ENCODE measurements around the gene TSTD2.
"Not testable (repeated sequence)": the region's sequence is repeated elsewhere in the genome, so short reads cannot be mapped to it uniquely, and the experiment has no call there.

Gene TSTD2

GRCh38 chr9:97581590-97581989 lies 51.6 kb downstream of the TSTD2 start:
- DNase-seq, result not testable (repeated sequence)

DNA sequence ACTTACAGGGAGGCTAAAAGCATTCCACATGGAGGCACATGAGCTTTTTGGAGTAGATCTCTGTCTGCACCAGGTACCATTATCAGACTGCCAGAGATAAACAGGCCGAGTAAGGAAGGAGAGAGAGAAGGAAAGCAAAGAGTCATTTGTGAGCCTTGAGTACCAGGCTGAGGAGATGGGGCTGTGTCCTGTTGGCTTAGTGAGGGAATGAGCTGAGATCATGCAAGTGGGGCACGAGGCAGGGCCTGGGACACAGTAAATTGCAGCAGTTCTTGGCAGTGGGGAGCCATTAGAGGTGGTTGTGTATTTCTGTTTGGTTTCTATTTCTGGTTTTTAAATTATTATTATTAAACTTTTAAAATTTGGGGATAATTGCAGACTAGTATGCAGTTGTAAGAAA lies 53.3 kb downstream of the TSTD2 start:
- DNase-seq, result no peak

DNA sequence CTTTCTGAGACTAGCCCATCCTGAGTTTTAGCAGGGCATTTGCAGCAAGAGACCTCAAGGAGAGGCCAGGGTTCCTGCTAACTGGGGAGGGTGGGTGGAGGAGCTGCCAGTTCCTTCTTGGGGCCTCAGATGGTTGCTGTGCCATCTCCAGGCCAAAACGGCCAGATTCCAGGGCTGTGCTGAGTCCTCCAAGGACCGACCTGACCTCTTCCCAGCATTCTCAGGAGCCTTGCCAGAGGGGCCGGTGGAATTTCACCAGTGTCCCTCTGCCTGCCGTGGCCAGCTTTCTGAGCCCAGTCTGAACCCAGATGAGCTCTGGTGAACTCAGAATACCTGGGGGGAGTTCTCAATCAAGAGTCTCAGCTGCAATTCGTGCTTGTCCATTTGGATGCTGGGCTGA lies 54.3 kb downstream of the TSTD2 start:
- DNase-seq, result no peak

GRCh38 chr9:97577051-97577450 lies 56.1 kb downstream of the TSTD2 start:
- no peak for DNase-seq

DNA sequence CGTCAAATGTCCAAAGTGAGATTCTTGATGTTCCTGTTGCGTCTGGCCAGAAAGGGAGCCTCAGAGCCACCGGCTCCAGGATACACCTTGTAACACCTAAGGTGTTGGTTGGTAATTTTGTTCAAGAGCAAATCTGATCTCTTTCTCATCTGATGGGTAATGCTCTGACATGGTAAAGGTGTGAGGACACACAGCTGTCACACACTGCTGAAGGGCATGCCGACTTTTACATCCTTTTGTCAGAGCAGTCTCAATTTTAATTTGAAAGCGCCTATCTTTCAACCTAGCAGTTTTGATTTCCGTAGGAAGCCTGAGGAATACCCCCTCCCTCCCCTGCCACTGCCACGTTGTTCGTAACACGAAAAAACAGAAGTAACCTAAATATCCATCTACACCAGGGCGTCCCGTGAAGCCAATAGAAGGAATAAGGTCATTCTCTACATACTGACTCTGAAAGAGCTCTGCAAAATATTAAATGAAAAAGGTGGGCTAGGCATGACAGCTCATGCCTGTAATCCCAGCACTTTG lies 57.4 kb downstream of the TSTD2 start:
- no peak for DNase-seq

DNA sequence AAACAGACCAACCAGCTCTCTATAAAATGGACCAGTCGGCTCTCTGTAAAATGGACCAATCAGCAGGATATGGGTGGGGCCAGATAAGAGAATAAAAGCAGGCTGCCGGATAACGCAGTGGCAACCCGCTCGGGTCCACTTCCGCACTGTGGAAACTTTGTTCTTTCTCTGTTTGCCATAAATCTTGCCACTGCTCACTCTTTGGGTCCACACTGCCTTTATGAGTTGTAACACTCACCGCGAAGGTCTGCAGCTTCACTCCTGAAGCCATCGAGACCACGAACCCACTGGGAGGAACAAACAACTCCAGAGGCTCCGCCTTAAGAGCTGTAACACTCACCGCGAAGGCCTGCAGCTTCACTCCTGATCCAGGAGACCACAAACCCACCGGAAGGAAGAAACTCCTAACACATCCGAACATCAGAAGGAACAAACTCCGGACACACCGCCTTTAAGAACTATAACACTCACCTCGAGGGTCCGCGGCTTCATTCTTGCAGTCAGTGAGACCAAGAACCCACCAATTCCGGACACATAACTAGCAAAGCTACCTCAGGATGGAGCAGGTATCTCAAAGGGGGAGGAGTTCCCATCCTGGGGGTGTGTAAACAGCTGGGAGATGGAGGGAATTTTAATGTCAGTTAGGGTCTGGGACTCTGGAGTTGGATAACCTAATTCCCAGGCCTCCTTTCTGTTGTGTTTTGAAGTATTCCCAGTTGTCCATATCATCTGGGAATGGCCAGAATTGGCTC lies 58.1 kb downstream of the TSTD2 start:
- not testable (repeated sequence) for DNase-seq

DNA sequence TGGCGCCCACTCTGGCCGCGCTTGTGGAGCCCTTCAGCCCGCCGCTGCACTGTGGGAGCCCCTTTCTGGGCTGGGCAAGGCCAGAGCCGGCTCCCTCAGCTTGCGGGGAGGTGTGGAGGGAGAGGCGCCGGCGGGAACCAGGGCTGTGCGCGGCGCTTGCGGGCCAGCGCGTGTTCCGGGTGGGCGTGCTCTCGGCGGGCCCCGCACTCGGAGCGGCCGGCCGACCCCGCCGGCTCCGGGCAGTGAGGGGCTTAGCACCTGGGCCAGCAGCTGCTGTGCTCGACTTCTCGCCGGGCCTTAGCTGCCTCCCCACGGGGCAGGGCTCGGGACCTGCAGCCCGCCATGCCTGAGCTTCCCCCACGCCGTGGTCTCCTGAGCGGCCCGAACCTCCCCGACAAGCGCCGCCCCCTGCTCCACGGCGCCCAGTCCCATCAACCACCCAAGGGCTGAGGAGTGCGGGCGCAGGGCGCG lies 59.0 kb downstream of the TSTD2 start:
- not testable (repeated sequence) for DNase-seq

DNA sequence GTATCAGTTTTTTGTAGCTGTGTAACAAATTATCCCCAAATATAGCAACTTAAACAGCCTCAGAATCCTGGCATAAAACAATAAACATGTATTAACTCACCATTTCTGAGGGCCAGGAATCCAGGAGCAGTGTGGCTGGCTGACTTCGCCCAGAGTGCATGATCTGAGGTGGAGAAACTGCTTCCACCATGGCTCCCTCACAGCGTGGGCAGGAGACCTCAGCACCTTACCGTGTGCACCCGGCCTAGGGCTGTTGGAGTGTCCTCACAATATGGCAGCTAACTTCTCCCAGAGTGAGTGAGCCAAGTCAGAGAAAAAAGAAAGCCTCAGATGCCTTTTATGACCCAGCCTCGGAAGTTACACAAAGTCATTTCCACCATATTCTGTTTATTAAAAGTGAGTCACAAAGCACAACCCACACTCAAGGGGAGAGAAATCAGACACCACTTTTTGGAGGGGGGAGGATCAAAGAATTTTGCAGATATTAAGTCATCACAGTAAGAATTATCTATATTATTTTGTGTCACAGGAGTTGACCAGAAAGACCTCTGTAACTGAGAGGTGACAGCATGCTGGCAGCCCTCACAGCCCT lies 59.6 kb downstream of the TSTD2 start:
- DNase-seq, result peak; percentile 16

DNA sequence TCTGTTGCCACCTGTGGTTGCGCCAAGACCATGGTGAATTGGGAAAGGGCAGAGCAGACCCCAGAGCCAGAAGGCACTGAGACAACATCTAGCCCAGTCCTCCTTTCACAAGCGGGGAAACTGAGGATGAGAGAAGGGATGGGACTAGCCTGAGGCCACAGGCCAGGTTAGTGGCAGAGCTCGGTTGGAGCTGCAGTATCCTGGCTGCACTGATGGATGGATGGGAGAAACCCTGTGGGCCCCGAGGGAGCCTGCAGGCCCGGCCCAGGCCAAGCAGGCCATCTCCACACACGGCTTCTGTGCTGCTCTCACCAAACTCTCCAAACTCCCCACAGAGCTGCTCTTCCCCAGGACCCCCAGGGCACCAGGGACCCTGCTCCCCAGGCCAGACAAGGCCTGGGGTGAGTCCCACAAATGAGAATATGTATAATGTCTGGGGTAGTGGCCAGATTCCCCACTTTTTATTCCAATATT lies 60.2 kb downstream of the TSTD2 start:
- DNase-seq, result no peak

DNA sequence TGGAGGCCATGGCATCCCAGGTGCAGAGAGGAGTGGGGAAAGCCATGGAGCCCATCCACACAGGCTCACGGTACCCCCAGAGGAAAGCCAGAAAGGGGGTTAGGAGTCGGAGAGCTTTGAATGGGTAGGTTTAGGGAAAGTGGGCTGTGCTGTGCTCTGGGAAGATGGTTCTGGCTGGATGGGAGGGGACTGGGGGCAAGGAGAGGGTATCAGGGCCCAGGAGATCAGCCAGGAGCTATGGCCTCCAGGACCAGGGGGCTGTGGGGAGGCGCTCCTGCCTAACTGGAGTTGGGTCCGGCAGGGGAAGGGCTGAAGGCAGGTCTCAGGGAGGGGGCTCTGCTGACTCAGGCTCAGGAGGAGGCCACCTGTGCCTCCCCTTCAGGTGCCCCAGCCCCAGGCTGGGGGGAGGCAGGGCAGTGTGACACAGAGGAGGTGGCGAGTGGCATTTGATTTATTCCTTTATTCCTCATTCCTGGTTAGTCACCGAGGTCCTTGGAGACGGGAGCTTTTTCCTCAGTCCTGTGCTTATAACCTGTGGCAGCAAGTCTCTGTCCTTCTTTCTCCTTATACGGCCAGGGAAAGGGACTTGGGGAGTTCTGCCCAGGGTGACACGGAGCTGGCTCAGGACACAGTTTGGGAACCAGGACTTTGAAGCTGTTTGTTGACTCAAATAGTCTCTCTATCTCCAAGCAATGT lies 60.8 kb downstream of the TSTD2 start:
- DNase-seq, result no peak

DNA sequence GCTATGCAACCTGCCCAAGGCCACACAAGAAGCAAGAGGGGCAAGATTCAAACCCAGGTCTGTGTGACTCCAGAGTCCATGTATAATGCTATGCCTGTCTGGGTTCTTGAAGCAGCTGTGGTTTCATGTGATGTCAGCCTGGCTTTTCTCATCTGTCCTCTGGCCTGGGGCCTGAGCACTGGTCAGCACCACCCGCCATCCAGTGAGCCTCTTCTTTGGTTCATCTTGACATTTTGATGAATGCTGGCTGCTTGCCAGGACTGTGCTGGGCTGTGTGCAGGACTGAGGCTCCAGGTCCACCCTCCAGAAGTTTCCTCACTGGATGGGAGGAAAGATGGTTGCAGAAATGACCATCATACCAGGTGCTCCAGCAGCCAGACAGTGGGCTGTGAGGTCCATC lies 61.5 kb downstream of the TSTD2 start:
- no peak for DNase-seq

DNA sequence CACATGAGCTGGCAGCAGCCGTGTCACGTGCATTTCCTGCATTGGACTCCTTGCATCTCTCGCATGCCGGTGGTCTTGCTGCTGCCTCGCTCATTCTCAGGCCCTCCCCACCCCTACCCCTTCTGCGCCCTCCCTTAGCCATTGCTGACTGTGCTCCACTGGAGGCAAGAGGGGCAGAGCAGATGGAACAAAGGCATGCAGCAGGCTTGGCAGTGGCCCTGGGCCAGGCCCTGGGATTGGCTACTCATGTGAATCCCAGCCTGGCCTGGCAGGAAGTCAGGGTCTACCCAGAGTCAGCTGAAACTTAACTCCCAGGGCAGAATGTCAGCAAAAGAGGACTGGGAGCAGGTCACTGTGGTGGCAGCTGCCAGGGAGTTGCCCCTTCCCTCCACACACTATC lies 62.3 kb downstream of the TSTD2 start:
- peak; percentile 10 for DNase-seq

DNA sequence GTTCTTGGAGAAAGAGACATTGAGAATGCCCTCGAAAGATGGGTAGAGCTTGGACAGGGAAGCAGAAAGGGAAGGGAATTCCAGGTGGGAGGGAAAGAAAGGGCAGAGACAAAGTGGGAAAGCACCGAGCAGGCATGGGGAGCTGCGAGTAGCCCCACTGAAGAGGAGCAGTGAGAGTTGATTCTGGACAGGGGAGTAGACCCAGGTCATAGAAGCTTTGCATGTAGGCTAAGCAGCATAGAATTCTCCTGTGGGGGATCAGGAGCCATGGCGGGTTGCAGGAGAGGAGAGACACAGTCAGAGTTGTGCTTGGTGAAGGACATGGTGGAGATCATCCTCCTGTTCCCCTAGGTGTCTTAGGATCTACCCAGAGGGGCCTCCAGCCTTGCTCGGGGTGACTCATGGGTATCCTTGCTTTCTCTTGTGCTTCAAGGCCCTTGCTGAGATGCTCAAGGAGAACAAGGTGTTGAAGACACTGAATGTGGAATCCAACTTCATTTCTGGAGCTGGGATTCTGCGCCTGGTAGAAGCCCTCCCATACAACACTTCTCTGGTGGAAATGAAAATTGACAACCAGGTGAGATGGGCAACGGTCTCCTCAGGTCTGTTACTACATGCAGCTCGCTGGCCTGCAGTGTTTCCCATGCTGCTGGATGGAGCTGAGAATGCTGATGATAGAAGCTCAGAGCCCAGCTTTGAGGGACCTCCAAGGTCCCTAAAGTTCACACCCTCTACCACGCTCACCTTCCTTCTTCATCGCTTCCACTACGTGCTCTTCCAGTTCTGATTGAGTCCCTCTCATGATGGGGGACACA lies 64.5 kb downstream of the TSTD2 start:
- no peak for DNase-seq

DNA sequence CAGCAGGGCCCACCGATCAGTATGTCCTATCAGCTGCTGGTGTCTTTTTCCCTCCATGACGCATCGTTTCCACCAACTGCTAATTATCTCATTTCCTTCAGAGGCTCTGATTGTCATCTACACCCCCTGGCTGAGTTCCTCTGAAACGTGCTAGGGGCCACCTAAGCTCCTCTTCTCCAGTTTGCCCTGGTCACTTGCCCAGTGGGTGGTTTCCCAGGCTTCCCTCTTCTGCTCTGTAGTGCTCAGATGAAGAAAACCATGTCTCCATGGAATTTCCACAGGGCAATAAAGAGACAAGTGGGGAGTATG lies 65.3 kb downstream of the TSTD2 start:
- no peak for DNase-seq

DNA sequence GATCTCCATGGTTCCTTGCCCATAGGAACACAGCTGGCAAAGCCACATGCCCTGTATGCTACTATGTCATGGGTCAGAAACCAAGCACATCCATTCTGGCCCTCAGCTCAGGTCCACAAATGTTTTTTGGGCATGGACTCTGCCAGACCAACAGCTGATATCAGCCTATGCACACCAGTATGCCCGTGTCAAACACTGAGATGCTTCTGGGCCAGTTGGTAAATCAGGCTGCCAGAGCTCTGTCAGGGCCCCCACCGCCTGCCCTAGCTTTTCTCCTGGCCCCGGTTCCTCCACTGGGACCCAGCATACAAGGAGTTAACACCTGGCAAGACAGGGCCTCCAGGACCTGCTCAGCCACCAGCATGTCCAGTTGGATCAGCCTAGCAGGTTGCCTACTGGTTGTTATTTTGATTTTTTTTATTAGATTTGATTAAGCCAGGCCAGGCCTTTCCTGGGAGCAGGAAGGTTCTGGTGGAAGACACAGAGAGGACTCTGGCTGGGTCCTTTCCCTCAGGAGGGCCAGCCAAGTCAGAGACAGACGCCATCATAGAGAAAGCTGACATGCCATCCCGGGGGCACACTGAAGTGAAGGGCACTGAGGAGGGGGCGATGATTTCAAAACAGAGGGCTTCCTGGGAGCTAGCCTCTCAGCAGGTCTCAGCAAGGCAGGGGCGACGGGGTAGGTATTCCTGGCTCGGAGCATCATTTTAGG lies 65.8 kb downstream of the TSTD2 start:
- no peak for DNase-seq

DNA sequence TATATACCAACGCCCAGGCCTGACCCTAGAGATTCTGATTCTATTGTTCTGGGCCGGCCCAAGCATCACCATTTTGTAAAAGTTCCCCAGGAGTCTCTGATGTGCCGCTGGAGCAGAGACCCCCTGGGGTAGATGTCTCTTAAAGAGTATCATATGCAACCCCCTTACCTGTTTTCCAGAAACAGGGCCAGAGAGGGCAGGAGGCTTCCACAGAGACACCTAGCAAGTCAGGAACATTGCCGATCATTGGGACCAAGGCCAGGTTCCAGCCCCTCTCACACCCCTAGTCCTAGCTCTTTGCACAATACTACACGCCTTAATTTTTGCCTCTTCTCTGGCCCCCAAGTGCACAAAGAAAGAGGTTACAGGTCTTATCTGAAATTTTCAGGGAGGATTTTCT lies 67.9 kb downstream of the TSTD2 start:
- no peak for DNase-seq

DNA sequence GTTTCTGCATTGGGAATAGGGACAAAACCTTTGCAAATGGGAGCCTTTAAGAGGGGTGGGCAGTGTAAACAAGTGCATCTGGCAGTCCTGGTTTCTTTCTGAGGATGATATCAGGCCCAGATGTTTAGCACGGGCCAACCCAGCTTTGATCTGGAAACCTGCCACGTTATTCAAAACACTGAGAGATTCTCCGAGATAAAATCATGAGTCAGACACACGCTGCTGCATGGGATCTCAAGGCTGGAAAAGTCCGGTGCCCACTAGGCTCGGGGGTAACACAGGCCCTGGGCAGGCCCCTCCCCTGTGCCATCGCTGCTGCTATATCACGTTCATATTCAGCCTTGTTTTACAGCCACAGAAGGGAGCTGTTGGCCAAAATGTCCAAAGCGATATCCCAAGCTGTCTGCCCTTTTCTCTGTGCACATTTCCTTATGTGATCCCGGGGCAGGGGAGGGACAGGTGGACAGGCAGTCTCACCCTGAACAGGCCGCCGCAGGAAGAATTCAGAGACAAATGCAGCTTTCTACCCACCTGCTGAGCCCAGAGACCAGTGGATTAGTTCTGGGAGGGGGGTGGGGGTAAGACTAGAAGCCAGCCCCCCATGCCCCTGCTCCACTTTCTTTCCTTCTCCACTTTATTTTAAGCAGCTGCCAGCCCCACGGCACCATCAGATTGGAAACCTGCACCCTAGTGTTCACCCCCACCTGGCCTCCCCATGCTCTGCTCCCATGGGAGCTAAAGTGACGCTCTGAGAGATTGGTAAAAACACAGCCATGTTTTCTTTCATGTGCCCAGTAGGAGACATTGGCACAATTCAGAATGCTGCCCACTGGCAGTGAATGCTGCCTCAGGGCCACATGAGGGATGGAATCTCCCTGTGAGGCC lies 68.6 kb downstream of the TSTD2 start:
- peak; percentile 80 for DNase-seq

GRCh38 chr9:97563458-97564135 lies 69.6 kb downstream of the TSTD2 start:
- DNase-seq, result no peak

GRCh38 chr9:97562542-97562941 lies 70.6 kb downstream of the TSTD2 start:
- DNase-seq, result no peak

GRCh38 chr9:97561501-97561900 lies 71.7 kb downstream of the TSTD2 start:
- DNase-seq, result no peak

GRCh38 chr9:97560851-97561250 lies 72.3 kb downstream of the TSTD2 start:
- no peak for DNase-seq
